HCT116 (cell line): ENCODE data around the gene GPX3.

ENCODE experiments used
- CEBPB ChIP-seq: IDR thresholded peaks from 2 replicates; pipeline ENCODE4 v1.6.1; 2012; ENCODE audit warnings: low read depth
- CTCF ChIP-seq, 3 experiments: fragments of 200-600 bp in 1 of 3; sonication (generic) in 1 of 3; IDR thresholded peaks in 2 of 3; conservative IDR thresholded peaks in 1 of 3; 2 replicates each; pipeline ENCODE4 v1.5.1; 2012 to 2017; ENCODE audit warnings: low read depth in 2 of 3, low read length in 2 of 3, antibody characterized with exemption in 1 of 3, borderline replicate concordance in 1 of 3, control low read depth in 1 of 3, mild to moderate bottlenecking in 1 of 3, mixed read lengths in 1 of 3, mixed run types in 1 of 3, moderate library complexity in 1 of 3; ENCODE audit not compliant: insufficient read depth in 1 of 3
- ELF1 ChIP-seq: IDR thresholded peaks from 2 replicates; pipeline ENCODE4 v1.6.1; 2012; ENCODE audit warnings: low read depth, borderline replicate concordance
- EZH2 ChIP-seq: fragments of 200-600 bp; sonication (generic); IDR thresholded peaks from 2 replicates; pipeline ENCODE4 v1.6.1; 2017; ENCODE audit warnings: antibody characterized with exemption, mixed run types
- JUND ChIP-seq: IDR thresholded peaks from 2 replicates; pipeline ENCODE4 v1.6.1; 2012
- POLR2A ChIP-seq: IDR thresholded peaks from 2 replicates; pipeline ENCODE4 v1.7.0; 2011; ENCODE audit warnings: borderline replicate concordance; ENCODE audit not compliant: insufficient read depth, insufficient read length; ENCODE audit errors: extremely low read depth
- POLR2AphosphoS5 ChIP-seq: IDR thresholded peaks from 2 replicates; pipeline ENCODE4 v1.6.1; 2011; ENCODE audit warnings: mild to moderate bottlenecking, low read depth, low read length, moderate library complexity
- RAD21 ChIP-seq: IDR thresholded peaks from 2 replicates; pipeline ENCODE4 v1.6.1; 2012; ENCODE audit warnings: low read depth, mild to moderate bottlenecking
- REST ChIP-seq: IDR thresholded peaks from 2 replicates; pipeline ENCODE4 v1.6.1; 2012; ENCODE audit warnings: low read depth
- SIN3A ChIP-seq: IDR thresholded peaks from 2 replicates; pipeline ENCODE4 v1.6.1; 2012; ENCODE audit warnings: low read depth
- SP1 ChIP-seq: IDR thresholded peaks from 2 replicates; pipeline ENCODE4 v1.6.1; 2012; ENCODE audit warnings: low read depth
- SRF ChIP-seq: IDR thresholded peaks from 2 replicates; pipeline ENCODE4 v1.6.1; 2012; ENCODE audit warnings: low read depth
- TCF7L2 ChIP-seq: IDR thresholded peaks from 2 replicates; pipeline ENCODE4 v1.7.0; 2011; ENCODE audit warnings: borderline replicate concordance, inconsistent platforms; ENCODE audit not compliant: insufficient read depth, insufficient read length; ENCODE audit errors: extremely low read depth

- TF ChIP-seq CTCF (IDR thresholded peaks at IDR 0.05 in 2 of 3, conservative IDR thresholded peaks at IDR 0.05 in 1 of 3; ENCODE audit: borderline replicate concordance in 1 of 3, insufficient read depth in 1 of 3, low read depth in 2 of 3, low read length in 2 of 3), result no peak
- no peak for TF ChIP-seq SRF
- TF ChIP-seq JUND, result no peak
- no peak for TF ChIP-seq RAD21
- TF ChIP-seq POLR2AphosphoS5, result no peak
- no peak for TF ChIP-seq REST
- no peak for TF ChIP-seq POLR2A
- TF ChIP-seq SIN3A, result no peak
- TF ChIP-seq ELF1, result no peak
- no peak for TF ChIP-seq CEBPB
- no peak for TF ChIP-seq TCF7L2
- no peak for TF ChIP-seq EZH2
- no peak for TF ChIP-seq SP1
Observed at GRCh38 chr5:151020304-151021110, at the start of gene GPX3.
